HG02623 (cell line): ENCODE results near the gene RERE.

Experiments used
- ATAC-seq: cut with Tn5 transposase; IDR thresholded peaks from one replicate; pipeline ENCODE4 v1.9.1; 2021; ENCODE audit warnings: moderate library complexity; ENCODE audit not compliant: unreplicated experiment

Gene RERE

GRCh38 chr1:8587784-8588183, 229.7 kb downstream of the RERE start:
- ATAC-seq = no peak

GRCh38 chr1:8586438-8586837, 231.0 kb downstream of the RERE start:
- no peak for ATAC-seq

- no peak for ATAC-seq
Observed at GRCh38 chr1:8584316-8584715, 233.1 kb downstream of the RERE start.

- ATAC-seq = no peak
Observed at GRCh38 chr1:8583031-8583430, 234.4 kb downstream of the RERE start.

GRCh38 chr1:8580566-8580965, 236.9 kb downstream of the RERE start:
- ATAC-seq = no peak

GRCh38 chr1:8578936-8579335, 238.5 kb downstream of the RERE start:
- no peak for ATAC-seq

- no peak for ATAC-seq
Observed at GRCh38 chr1:8578132-8578877, 239.1 kb downstream of the RERE start.

GRCh38 chr1:8574985-8575384, 242.5 kb downstream of the RERE start:
- ATAC-seq = no peak

- ATAC-seq = no peak
Observed at GRCh38 chr1:8572106-8572505, 245.3 kb downstream of the RERE start.

GRCh38 chr1:8571200-8571984, 246.0 kb downstream of the RERE start:
- no peak for ATAC-seq

GRCh38 chr1:8570465-8570864, 247.0 kb downstream of the RERE start:
- no peak for ATAC-seq

- no peak for ATAC-seq
Observed at GRCh38 chr1:8569242-8569641, 248.2 kb downstream of the RERE start.

- ATAC-seq = no peak
Observed at GRCh38 chr1:8568837-8569236, 248.6 kb downstream of the RERE start.

- no peak for ATAC-seq
Observed at GRCh38 chr1:8567146-8567545, 250.3 kb downstream of the RERE start.

GRCh38 chr1:8565802-8566201, 251.6 kb downstream of the RERE start:
- ATAC-seq = no peak

- ATAC-seq = no peak
Observed at GRCh38 chr1:8563944-8564537, 253.4 kb downstream of the RERE start.

GRCh38 chr1:8562881-8563865, 254.3 kb downstream of the RERE start:
- no peak for ATAC-seq

GRCh38 chr1:8562222-8562621, 255.2 kb downstream of the RERE start:
- ATAC-seq = no peak

GRCh38 chr1:8560611-8561544, 256.6 kb downstream of the RERE start:
- ATAC-seq = no peak

GRCh38 chr1:8560035-8560434, 257.4 kb downstream of the RERE start:
- no peak for ATAC-seq
